Measurements from ENCODE around the gene ANXA4.
"Not testable (repeated sequence)": the region's sequence is repeated elsewhere in the genome, so short reads cannot be mapped to it uniquely, and the experiment has no call there.

ANXA4 gene

DNA sequence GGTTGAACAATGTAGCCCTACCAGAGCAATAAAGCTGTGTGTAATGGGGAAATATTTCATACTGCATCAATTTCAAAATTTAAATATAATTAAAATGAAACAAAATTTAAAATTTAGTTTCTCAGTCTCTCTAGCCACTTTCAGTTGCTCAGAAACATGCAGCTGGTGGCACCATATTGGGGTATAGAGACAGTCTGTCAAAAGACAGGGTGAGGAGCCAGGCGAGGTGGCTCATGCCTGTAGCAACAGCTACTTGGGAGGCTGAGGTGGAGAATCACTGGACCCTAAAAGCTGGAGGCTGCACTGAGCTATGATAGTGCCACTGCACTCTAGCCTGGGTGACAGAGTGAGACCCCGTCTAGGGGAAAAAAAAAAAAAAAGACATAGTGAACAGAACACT lies 20.1 kb downstream of the ANXA4 start:
- Histone ChIP-seq H3K4me3 (replicated peaks; ENCODE audit: insufficient read depth, low read length) (no peak overlapping the region), H3K27me3 (ENCODE audit: insufficient read depth, poor library complexity, severe bottlenecking) (no peaks in the 10 kb centered on the region), H3K27ac (replicated peaks) (no peak overlapping the region)
- no peak for TF ChIP-seq POLR2AphosphoS5 (IDR thresholded peaks at IDR 0.05; ENCODE audit: low read depth)
- no peak for TF ChIP-seq GABPA (IDR thresholded peaks at IDR 0.05; ENCODE audit: low read depth)
- TF ChIP-seq, protein P1, sequence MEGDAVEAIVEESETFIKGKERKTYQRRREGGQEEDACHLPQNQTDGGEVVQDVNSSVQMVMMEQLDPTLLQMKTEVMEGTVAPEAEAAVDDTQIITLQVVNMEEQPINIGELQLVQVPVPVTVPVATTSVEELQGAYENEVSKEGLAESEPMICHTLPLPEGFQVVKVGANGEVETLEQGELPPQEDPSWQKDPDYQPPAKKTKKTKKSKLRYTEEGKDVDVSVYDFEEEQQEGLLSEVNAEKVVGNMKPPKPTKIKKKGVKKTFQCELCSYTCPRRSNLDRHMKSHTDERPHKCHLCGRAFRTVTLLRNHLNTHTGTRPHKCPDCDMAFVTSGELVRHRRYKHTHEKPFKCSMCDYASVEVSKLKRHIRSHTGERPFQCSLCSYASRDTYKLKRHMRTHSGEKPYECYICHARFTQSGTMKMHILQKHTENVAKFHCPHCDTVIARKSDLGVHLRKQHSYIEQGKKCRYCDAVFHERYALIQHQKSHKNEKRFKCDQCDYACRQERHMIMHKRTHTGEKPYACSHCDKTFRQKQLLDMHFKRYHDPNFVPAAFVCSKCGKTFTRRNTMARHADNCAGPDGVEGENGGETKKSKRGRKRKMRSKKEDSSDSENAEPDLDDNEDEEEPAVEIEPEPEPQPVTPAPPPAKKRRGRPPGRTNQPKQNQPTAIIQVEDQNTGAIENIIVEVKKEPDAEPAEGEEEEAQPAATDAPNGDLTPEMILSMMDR (IDR thresholded peaks at IDR 0.05; ENCODE audit: insufficient read depth, low read length): no peak
- TF ChIP-seq, protein P2, sequence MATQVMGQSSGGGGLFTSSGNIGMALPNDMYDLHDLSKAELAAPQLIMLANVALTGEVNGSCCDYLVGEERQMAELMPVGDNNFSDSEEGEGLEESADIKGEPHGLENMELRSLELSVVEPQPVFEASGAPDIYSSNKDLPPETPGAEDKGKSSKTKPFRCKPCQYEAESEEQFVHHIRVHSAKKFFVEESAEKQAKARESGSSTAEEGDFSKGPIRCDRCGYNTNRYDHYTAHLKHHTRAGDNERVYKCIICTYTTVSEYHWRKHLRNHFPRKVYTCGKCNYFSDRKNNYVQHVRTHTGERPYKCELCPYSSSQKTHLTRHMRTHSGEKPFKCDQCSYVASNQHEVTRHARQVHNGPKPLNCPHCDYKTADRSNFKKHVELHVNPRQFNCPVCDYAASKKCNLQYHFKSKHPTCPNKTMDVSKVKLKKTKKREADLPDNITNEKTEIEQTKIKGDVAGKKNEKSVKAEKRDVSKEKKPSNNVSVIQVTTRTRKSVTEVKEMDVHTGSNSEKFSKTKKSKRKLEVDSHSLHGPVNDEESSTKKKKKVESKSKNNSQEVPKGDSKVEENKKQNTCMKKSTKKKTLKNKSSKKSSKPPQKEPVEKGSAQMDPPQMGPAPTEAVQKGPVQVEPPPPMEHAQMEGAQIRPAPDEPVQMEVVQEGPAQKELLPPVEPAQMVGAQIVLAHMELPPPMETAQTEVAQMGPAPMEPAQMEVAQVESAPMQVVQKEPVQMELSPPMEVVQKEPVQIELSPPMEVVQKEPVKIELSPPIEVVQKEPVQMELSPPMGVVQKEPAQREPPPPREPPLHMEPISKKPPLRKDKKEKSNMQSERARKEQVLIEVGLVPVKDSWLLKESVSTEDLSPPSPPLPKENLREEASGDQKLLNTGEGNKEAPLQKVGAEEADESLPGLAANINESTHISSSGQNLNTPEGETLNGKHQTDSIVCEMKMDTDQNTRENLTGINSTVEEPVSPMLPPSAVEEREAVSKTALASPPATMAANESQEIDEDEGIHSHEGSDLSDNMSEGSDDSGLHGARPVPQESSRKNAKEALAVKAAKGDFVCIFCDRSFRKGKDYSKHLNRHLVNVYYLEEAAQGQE (IDR thresholded peaks at IDR 0.05; ENCODE audit: insufficient replicate concordance, low read depth): no peak
- TF ChIP-seq SPI1 (IDR thresholded peaks at IDR 0.05; ENCODE audit: borderline replicate concordance, low read depth): no peak
- DNase-seq (ENCODE audit: low read depth in 1 of 2, low spot score in 1 of 2): no peak

DNA sequence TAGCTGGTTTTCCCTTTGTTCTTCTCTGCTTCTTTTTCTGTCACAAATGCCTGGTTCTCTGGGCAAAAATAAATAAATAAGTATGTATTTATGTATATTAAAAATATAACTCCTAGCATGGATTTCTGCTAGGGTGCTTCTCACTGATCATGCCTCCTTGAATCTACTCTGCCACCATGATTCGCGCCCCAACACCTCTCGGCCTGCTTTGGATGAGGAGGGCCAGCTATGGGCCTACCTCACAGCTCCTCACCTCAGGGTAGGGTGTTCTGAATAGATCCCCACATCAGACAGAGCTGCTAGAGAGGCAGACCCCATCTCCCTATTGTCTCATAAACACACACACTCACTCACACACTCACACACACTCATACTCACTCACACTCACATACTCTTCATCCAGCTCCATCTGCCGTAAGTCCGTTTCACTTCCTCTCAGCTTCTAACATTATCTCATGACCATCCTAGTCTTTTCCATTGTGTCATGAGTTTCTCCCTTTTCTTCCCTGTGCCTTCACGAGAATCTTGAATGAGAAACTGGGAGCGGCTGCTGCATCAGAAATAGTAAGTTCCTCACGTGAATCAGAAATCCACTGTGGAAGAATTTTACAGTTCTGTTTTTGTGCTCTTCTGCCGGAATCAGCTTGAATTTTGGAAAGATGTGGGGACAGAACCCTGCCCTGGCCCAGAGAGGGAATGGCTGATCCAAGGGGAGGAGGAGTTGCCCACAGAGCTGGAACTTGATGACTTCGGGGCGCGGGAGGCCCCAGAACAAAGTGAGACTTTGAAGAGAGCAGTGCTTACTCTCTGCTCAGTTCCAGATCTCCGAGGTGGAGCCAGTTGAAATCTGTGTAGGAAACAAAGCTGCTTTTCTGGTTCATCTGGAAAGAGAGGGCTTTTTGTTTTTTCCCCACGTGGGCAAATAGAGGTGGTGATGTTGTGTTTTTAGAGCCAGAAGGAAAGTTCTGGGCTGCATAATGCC lies 20.9 kb downstream of the ANXA4 start:
- no peak for DNase-seq (ENCODE audit: low read depth in 1 of 2, low spot score in 1 of 2)
- Histone ChIP-seq H3K27me3 (ENCODE audit: insufficient read depth, poor library complexity, severe bottlenecking) (no peaks in the 10 kb centered on the region), H3K27ac (replicated peaks) (no peak overlapping the region), H3K4me3 (replicated peaks; ENCODE audit: insufficient read depth, low read length) (no peak overlapping the region)
- TF ChIP-seq POLR2AphosphoS5 (IDR thresholded peaks at IDR 0.05; ENCODE audit: low read depth) (no peak), GABPA (IDR thresholded peaks at IDR 0.05; ENCODE audit: low read depth) (no peak), SPI1 (IDR thresholded peaks at IDR 0.05; ENCODE audit: borderline replicate concordance, low read depth) (no peak)
- TF ChIP-seq, protein P2 (IDR thresholded peaks at IDR 0.05; ENCODE audit: insufficient replicate concordance, low read depth): no peak
- TF ChIP-seq, protein P1 (IDR thresholded peaks at IDR 0.05; ENCODE audit: insufficient read depth, low read length): no peak

DNA sequence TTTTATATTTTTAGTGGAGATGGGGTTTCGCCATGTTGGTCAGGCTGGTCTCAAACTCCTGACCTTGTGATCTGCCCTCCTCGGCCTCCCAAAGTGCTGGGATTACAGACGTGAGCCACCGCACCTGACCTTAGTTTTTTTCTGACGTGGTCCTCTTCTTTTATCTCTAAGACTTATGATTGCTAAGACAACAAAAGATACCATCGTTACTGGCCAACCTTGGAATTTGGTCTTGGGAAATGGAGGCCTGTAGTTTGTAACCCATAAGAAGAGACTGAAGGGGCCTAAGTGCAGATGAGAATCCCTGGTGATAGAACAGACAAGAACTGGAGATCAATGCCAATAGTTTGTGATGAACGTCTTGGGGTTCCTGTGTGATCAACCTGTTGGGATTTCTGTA lies 21.9 kb downstream of the ANXA4 start:
- H3K27ac ChIP-seq (replicated peaks); H3K4me3 ChIP-seq (replicated peaks; ENCODE audit: insufficient read depth, low read length); DNase-seq (ENCODE audit: low read depth in 1 of 2, low spot score in 1 of 2); H3K27me3 ChIP-seq (ENCODE audit: insufficient read depth, poor library complexity, severe bottlenecking): not testable (repeated sequence)

DNA sequence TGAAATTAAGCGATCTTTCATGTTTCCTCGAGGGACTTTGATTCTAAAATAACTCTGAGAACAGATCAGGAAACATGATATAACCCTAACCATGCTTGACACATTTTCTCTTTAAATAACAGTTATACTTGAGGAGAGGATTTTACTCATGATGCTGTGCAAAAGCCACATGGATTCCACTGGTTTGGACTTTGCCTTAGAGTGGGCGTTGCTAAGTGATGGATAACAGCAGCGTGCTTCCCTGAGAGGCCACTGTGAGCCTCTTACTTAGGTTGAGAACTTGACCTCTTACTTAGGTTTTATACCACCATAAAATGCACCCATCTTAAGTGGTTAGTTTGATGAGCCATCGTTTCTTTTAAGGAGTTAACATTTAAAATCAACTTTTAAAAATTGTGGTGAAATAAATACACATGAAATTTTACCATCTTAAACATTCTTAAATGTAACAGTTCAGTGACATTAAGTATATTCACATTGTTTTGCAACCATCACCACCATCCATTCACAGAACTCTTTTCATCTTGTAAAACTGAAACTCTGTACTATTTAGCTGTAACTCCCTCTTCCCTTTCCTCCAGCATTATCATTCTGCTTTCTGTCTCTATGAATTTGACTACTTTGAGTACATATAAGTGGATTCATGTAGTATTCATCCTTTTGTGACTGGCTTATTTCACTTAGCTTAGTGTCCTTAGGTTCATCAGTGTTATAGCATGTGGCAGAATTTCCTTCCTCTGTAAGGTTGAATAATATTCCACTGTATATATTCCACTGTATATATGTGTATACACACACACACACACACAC lies 22.6 kb downstream of the ANXA4 start:
- no peak overlapping the region for H3K27ac ChIP-seq (replicated peaks)

More for the DNA sequence above, 22.6 kb downstream of the ANXA4 start:
- Histone ChIP-seq H3K27me3 (ENCODE audit: insufficient read depth, poor library complexity, severe bottlenecking) (no peaks in the 10 kb centered on the region), H3K4me3 (replicated peaks; ENCODE audit: insufficient read depth, low read length) (no peak overlapping the region)
- no peak for DNase-seq (ENCODE audit: low read depth in 1 of 2, low spot score in 1 of 2)
- no peak for TF ChIP-seq SPI1 (IDR thresholded peaks at IDR 0.05; ENCODE audit: borderline replicate concordance, low read depth)
- TF ChIP-seq, protein P2 (IDR thresholded peaks at IDR 0.05; ENCODE audit: insufficient replicate concordance, low read depth): no peak
- TF ChIP-seq POLR2AphosphoS5 (IDR thresholded peaks at IDR 0.05; ENCODE audit: low read depth): no peak
- TF ChIP-seq GABPA (IDR thresholded peaks at IDR 0.05; ENCODE audit: low read depth): no peak
- TF ChIP-seq, protein P1 (IDR thresholded peaks at IDR 0.05; ENCODE audit: insufficient read depth, low read length): no peak
